Upper lobe of right lung (tissue), 1 donor: ENCODE data around the gene PLXNA1. TPM values are rescaled to one million over a fixed set of nuclear protein-coding genes. Genes with fewer than 3 reads are reported as not detected.

ENCODE experiments used
- ATAC-seq: fragments of 200-7000 bp; cut with Tn5 transposase; one replicate; pipeline ENCODE4 v1.9.1; 2020; ENCODE audit warnings: mild to moderate bottlenecking, moderate library complexity
- DNase-seq: peaks from one replicate; pipeline ENCODE4 v3.0.0-alpha.2; 2020
- H3K27ac ChIP-seq: fragments of 200-600 bp; one replicate; pipeline ENCODE4 v1.8.0; 2022
- H3K27me3 ChIP-seq: fragments of 200-600 bp; one replicate; pipeline ENCODE4 v1.8.0; 2022; ENCODE audit warnings: mild to moderate bottlenecking
- H3K36me3 ChIP-seq: fragments of 200-600 bp; one replicate; pipeline ENCODE4 v1.8.0; 2022
- H3K4me1 ChIP-seq: fragments of 200-600 bp; one replicate; pipeline ENCODE4 v1.8.0; 2022
- H3K4me3 ChIP-seq: fragments of 200-600 bp; one replicate; pipeline ENCODE4 v1.8.0; 2022; ENCODE audit warnings: mild to moderate bottlenecking
- H3K9me3 ChIP-seq: fragments of 200-600 bp; one replicate; pipeline ENCODE4 v1.8.0; 2022
- intact Hi-C: fragments of 100-400 bp; cut with DNase I; formaldehyde crosslinking; loops from one replicate; pipeline ENCODE4 v1.11.0; 2022
- total RNA-seq: library from RNA; stranded (reverse); fragmentation: NEBNext Ultra II Directional; extraction: Animal tissue kit (Norgen Biotek cat#: 25700); gene quantifications from one replicate; pipeline ENCODE4 v1.2.1, GENCODE V29; 2021
- TF ChIP-seq, protein P1 (sequence below): fragments of 200-600 bp; IDR thresholded peaks from one replicate; pipeline ENCODE4 v1.8.0; 2022; ENCODE audit warnings: antibody characterized with exemption
- donor health status: DM: no; HTN: yes; CAD: no; lungs with severe emphysema.

Gene PLXNA1
- total RNA-seq, 1 donor from 2014 or later, result 53.5 TPM

- no peaks in the 10 kb centered on the region for H3K9me3 ChIP-seq
- H3K4me3 ChIP-seq, result no peak overlapping the region
- H3K27me3 ChIP-seq, result no peaks in the 10 kb centered on the region
- ATAC-seq (no peak), DNase-seq (peak; percentile 37)
- H3K36me3 ChIP-seq, result no peaks in the 10 kb centered on the region
- no peaks in the 10 kb centered on the region for H3K4me1 ChIP-seq
- intact Hi-C loops, result no loop called here
- H3K27ac ChIP-seq, result no peak overlapping the region
- TF ChIP-seq, protein P1, sequence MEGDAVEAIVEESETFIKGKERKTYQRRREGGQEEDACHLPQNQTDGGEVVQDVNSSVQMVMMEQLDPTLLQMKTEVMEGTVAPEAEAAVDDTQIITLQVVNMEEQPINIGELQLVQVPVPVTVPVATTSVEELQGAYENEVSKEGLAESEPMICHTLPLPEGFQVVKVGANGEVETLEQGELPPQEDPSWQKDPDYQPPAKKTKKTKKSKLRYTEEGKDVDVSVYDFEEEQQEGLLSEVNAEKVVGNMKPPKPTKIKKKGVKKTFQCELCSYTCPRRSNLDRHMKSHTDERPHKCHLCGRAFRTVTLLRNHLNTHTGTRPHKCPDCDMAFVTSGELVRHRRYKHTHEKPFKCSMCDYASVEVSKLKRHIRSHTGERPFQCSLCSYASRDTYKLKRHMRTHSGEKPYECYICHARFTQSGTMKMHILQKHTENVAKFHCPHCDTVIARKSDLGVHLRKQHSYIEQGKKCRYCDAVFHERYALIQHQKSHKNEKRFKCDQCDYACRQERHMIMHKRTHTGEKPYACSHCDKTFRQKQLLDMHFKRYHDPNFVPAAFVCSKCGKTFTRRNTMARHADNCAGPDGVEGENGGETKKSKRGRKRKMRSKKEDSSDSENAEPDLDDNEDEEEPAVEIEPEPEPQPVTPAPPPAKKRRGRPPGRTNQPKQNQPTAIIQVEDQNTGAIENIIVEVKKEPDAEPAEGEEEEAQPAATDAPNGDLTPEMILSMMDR, result no peak
These were observed 28.6 kb upstream of the PLXNA1 start for GRCh38 chr3:126954141-126954842.

DNA sequence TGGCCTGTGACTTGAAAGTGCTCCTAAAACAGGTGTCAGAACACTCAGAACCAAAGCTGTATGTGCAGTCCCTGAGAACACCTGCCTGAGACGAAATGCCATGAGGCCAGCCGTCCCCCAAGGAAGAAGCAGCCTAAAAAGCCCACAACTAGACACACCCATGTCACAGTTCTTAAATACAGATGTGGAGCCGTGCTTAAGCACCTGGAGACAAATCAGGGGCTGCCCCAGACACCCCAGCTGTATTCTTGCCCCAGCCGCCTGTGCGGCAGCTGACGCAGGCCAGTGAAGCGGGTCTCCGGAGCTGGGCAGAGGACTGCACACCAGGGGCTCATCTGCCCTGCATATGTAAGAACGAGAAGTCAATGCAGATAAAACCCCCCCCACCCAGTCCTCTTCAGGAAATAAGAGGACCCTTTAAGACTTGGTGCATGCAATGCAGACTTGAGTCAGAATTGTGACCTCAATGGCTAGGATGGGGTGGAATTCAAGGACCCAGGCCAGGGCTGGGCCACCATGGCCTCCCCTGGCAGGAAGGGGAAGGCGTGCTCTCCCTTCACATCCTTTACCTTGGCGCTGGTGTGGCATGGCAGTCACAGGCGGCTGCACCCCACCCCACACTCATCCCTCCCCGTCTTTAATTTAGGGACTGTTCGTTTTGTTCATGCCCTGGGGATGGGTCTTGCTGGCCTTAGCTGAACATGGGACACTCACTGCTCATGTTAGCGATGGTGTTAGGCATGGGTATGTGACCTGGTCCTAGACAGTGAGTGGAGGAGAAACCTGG lies 27.7 kb upstream of the PLXNA1 start:
- H3K27me3 ChIP-seq, result no peaks in the 10 kb centered on the region
- DNase-seq (peak; percentile 40), ATAC-seq (no peak)
- H3K4me3 ChIP-seq, result no peak overlapping the region
- H3K27ac ChIP-seq, result no peak overlapping the region
- TF ChIP-seq, protein P1, result no peak
- H3K9me3 ChIP-seq, result no peaks in the 10 kb centered on the region
- intact Hi-C loops, result no loop called here
- H3K36me3 ChIP-seq, result no peaks in the 10 kb centered on the region
- H3K4me1 ChIP-seq, result no peaks in the 10 kb centered on the region

- Histone ChIP-seq H3K4me3 (no peak overlapping the region), H3K27me3 (no peaks in the 10 kb centered on the region), H3K4me1 (peaks cover 9% of the 10 kb centered on the region), H3K9me3 (no peaks in the 10 kb centered on the region), H3K36me3 (no peaks in the 10 kb centered on the region), H3K27ac (no peak overlapping the region)
- DNase-seq (peak; percentile 13), ATAC-seq (no peak)
- TF ChIP-seq, protein P1, result no peak
- intact Hi-C loops, result no loop called here
These were observed 26.6 kb upstream of the PLXNA1 start for GRCh38 chr3:126956361-126956760.

DNA sequence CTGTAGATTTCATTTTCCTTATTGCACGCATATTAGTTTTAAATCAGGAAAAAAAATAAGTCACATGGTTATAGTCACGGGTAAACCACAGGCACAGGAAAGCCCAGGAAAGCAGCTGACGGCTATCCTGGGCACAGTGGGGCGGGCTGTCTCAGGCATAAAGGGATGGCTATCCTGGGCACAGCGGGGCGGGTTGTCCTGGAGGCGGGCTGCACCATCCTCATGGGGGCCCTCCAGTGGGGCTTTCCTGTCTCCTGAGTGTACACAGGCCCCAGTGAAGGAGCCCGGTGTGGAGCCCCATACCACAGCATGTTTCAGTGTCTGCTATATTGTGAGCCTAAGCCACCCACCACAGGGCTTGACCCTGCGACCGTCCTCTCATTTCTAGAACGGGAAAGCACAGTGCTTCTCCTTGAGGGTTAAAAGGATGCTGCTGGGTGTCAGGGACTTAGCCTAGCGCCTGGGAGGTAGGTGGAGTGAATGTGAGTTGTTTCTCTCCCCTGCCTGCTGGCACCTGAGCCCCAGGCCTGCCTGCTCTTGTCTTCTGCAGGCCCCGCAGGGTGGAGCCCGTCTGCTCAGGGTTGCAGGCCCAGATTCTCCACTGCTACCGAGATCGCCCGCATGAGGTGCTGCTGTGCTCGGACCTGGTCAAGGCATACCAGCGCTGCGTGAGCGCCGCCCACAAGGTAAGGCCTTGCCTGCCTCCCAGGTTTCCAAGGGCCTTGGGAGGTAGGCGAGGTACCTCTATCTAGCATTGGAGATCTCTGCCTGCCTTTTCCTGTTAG lies 25.9 kb upstream of the PLXNA1 start:
- no peak overlapping the region for H3K27ac ChIP-seq
- intact Hi-C loops, result no loop called here
- peaks cover 9% of the 10 kb centered on the region for H3K4me1 ChIP-seq
- H3K27me3 ChIP-seq, result no peaks in the 10 kb centered on the region
- TF ChIP-seq, protein P1, result no peak
- no peak overlapping the region for H3K4me3 ChIP-seq
- no peak for ATAC-seq
- DNase-seq, result peak; percentile 40
- H3K9me3 ChIP-seq, result no peaks in the 10 kb centered on the region
- no peaks in the 10 kb centered on the region for H3K36me3 ChIP-seq

DNA sequence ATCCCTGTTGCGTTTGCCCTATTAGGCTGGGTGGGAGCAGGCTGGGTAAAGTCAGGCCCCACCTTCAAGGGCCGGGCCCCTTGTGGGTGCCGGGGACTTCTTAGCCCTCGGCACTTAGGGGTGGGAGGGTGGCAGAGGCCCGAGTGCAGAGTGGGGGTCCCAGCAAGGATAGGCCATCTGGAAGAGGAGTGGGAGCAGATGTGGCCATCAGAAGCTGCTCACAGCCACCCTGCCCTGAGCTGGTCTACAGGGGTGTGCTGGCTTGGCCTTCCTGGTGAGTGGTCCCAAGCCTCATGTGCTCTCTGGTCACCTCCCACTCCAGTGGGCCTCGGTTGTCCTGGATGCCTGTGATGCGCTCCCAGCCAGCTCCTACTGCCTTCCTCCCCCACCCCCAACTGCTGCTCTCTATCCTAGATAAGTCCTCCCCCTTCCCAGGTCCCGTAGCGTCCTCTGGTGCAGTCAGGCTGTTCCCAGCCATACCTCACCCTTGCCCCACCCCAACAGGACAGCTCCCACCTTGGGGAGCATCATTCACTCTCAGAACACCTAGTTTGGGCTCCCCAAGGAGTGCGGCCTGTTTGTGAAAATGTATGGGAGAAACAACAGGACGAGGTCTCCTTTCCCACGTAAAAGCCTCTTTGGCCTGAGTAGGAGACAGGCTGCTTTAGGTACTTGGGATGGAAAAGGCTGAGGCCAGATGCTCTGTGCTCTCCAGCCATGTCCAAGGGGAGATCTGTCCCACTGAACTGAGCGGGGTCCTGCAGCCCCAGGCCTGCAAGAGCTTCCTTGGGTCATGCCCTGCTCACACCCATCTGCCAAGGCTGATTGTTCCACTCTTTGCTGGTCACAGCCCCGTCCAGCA lies 24.9 kb upstream of the PLXNA1 start:
- no peaks in the 10 kb centered on the region for H3K27me3 ChIP-seq
- TF ChIP-seq, protein P1, result no peak
- peaks cover 9% of the 10 kb centered on the region for H3K4me1 ChIP-seq
- no peak overlapping the region for H3K4me3 ChIP-seq
- H3K36me3 ChIP-seq, result no peaks in the 10 kb centered on the region
- intact Hi-C loops, result no loop called here
- peak; percentile 51 for DNase-seq
- H3K9me3 ChIP-seq, result no peaks in the 10 kb centered on the region
- no peak for ATAC-seq
- H3K27ac ChIP-seq, result no peak overlapping the region
